Aorta (tissue), 5 donors: ENCODE data around the gene AQP1. TPM values are rescaled to one million over a fixed set of nuclear protein-coding genes. Genes with fewer than 3 reads are reported as not detected.

ENCODE experiments used
- ATAC-seq: fragments of 200-7000 bp; cut with Tn5 transposase; one replicate; pipeline ENCODE4 v1.9.1; 2022; ENCODE audit warnings: moderate library complexity; ENCODE audit not compliant: low FRiP score
- DNase-seq, 2 donors: peaks; one replicate each; pipeline ENCODE4 v3.0.0-alpha.2; 2020
- H3K27ac ChIP-seq, 2 donors: one replicate each; pipeline ENCODE4 v1.5.1; 2013; ENCODE audit warnings: low read length in 2 of 2, mild to moderate bottlenecking in 2 of 2, moderate library complexity in 2 of 2, control low read depth in 1 of 2, inconsistent platforms in 1 of 2, low read depth in 1 of 2
- H3K27me3 ChIP-seq, 2 donors: one replicate each; pipeline ENCODE4 v1.6.1; 2013; ENCODE audit warnings: control low read depth in 1 of 2, low read length in 1 of 2, mild to moderate bottlenecking in 1 of 2, moderate library complexity in 1 of 2; ENCODE audit not compliant: insufficient read depth in 2 of 2, control insufficient read depth in 1 of 2
- H3K36me3 ChIP-seq, 2 donors: one replicate each; pipeline ENCODE4 v1.6.1; 2013; ENCODE audit warnings: control low read depth in 1 of 2, low read length in 1 of 2, mild to moderate bottlenecking in 1 of 2; ENCODE audit not compliant: insufficient read depth in 2 of 2, control insufficient read depth in 1 of 2
- H3K4me1 ChIP-seq, 2 donors: one replicate each; pipeline ENCODE4 v1.6.1; 2013; ENCODE audit warnings: low read length in 2 of 2, control low read depth in 1 of 2, mild to moderate bottlenecking in 1 of 2, moderate library complexity in 1 of 2; ENCODE audit not compliant: insufficient read depth in 2 of 2, control insufficient read depth in 1 of 2
- H3K4me3 ChIP-seq, 2 donors: one replicate each; pipeline ENCODE4 v1.5.1; 2013; ENCODE audit warnings: low read length in 2 of 2, control low read depth in 1 of 2, mild to moderate bottlenecking in 1 of 2
- H3K9me3 ChIP-seq: one replicate; pipeline ENCODE4 v1.6.1; 2013; ENCODE audit warnings: mild to moderate bottlenecking, low read length; ENCODE audit not compliant: control insufficient read depth
- WGBS, 2 donors: extraction: QIAGEN DNeasy Blood & Tissue Kit; methylation state at CpG; one replicate each; pipeline ENCODE4 v1.1.7; 2013; 5-methylcytosine and 5-hydroxymethylcytosine counted together
- intact Hi-C, 2 donors: fragments of 100-400 bp; cut with DNase I; formaldehyde crosslinking; loops; one replicate each; pipeline versions ENCODE4 v1.14.2 to v1.15.0; 2022
- polyA plus RNA-seq, 2 donors: library from polyadenylated mRNA; stranded (reverse); fragments of 200-250 nt; gene quantifications; one replicate each; pipeline ENCODE4 v1.2.3, GENCODE V29; 2013
- total RNA-seq, 2 donors: library from RNA; stranded (reverse); fragmentation: NEBNext Ultra II Directional; extraction: Animal tissue kit (Norgen Biotek cat#: 25700); gene quantifications; one replicate each; pipeline ENCODE4 v1.2.1, GENCODE V29; 2021
- donor health status: healthy with polysubstance abuse.
- donor health status: Bipolar disorder and iron deficiency.
- donor health status: DM: no; HTN: no; CAD: no.
- donor health status: DM: no; HTN: no; CAD: no.
- donor health status: DM: yes; HTN: yes; CAD: no.

AQP1 gene
- total and polyA plus RNA-seq, 4 donors = 370 to 1,062 (median 821) TPM

DNA sequence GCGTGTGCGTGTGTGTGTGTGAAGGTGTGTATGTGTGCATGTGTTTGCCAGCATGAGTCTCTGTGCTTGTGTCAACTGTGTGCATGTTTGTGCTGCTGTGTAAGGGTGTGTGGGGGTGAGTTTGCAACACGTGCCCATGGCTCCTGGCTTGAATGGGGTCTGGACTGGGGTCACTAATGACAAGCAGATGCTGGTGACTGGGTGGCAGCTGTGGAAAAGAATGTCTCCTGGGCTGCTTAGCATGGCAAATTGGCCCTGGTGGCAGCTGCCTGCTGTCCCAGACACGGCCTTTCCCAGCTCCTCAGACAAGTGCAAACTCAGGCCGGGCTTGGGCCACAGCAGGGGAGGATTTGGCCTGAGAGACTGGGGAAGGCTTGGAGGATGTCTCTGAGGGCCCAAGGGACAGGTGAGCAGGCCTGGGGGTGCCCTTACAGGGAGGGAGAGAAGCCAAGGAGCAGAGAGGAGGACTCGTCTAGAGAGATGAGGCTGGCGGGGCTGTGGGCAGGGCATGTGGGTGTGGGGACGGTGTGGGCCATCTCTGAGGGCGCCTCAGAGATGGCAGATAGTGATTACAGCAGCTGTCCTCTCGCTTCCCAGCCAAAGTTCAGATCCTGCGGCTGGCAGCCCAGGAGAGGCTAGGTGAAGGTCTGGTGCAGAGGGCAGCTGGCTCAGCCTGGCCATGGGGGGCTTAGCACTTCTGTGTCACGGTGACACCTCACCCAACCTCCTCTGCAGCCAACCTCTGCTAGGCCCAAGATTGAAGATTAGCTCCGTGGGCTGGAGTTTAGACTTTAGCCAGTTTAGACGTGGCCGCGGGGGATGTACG is 1.5 kb downstream of the AQP1 start:
- H3K27me3 ChIP-seq = no peaks in the 10 kb centered on the region
- no peaks in the 10 kb centered on the region for H3K4me1 ChIP-seq
- no peaks in the 10 kb centered on the region for H3K36me3 ChIP-seq
- ATAC-seq = no peak
- DNase-seq = peak in 1 of 2 donors; percentile 40
- peak overlapping the region; percentile 79 to 94 for H3K27ac ChIP-seq
- no peaks in the 10 kb centered on the region for H3K9me3 ChIP-seq
- 5 to 6% methylated on average over 17 of the region's 17 CpGs for WGBS, 2 donors
- intact Hi-C loops = loop anchor here (5.0 to 10.0 kb wide), 4 partner anchors 61 to 1582 kb away; partner anchors contain the start of genes AVL9 (in 1 of the 2) and LSM5 (in 1 of the 2)
- peak overlapping the region; percentile 67 to 88 for H3K4me3 ChIP-seq

DNA sequence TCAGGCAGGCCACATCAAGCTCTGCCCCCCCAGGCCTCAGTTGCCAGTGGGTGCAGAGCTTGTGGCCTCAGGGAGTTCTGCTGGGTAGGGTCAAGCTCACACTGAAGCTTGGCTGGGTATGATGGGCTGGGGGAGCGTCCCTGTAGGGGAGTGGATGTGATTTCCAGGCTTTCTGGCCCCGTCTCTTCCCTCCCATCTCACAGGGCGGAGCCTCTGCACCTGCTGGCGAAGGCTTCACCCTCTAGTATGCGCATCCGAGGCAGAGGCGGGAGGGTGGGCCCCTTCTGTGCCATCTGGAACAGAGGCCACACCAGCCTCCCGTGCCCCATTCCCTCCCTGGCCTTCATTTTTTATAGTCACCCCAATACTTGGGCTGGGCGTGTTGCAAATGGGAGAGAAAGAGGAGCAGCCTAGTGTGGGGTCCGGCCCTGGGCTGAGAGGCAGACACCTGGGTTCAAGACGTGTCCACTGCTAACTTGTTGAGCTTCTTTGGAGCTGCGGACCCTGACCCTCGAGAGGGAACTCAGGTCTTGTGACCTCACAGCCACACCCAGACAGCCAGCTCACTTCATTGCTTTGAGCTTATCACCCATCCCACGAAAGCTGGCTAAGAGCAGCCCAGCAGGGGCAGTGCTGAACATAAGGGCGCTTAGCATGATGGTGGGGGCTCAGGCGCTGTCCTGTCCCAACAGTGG is 2.3 kb downstream of the AQP1 start:
- Histone ChIP-seq H3K9me3 (no peaks in the 10 kb centered on the region), H3K36me3 (no peaks in the 10 kb centered on the region), H3K4me3 (peak overlapping the region; percentile 67 to 88), H3K4me1 (no peaks in the 10 kb centered on the region), H3K27me3 (no peaks in the 10 kb centered on the region), H3K27ac (peak overlapping the region; percentile 79 to 94)
- intact Hi-C loops = loop anchor here (1.0 to 10.0 kb wide), 6 partner anchors 62 to 1581 kb away; partner anchors contain the start of genes AVL9 (in 1 of the 2) and LSM5 (in 1 of the 2)
- 1 to 8% methylated on average over 16 of the region's 16 CpGs for WGBS, 2 donors
- DNase-seq (peak in 1 of 2 donors; percentile 46), ATAC-seq (no peak)

DNA sequence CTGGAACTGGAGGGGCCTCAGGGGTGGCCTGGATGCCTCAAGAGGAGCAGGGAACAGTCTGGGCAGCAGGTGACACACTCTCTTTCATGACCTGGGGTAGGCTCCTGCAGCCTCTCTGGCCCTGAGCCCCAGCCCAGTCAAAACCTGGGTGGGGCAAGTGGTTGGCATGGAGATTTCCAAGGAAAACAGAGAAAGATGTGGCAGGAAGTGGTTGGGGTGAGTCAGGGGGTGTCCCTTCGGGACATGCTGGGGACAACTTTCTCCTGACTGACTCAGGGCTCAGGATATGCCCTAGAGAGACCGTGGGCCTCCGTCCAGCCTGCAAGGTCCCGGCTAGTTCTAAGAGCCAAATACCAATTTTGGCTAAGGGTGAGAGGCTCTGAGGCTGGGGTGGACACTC is 2.9 kb downstream of the AQP1 start:
- H3K36me3 ChIP-seq = no peaks in the 10 kb centered on the region
- intact Hi-C loops = loop anchor here (1.0 to 10.0 kb wide), 6 partner anchors 62 to 1580 kb away; partner anchors contain the start of genes AVL9 (in 1 of the 2) and LSM5 (in 1 of the 2)
- no peaks in the 10 kb centered on the region for H3K27me3 ChIP-seq
- H3K9me3 ChIP-seq = no peaks in the 10 kb centered on the region
- ATAC-seq (peak; percentile 57), DNase-seq (peak; percentile 87 to 94)
- WGBS, 2 donors = 1% methylated on average over 4 of the region's 4 CpGs
- peak overlapping the region; percentile 79 to 94 for H3K27ac ChIP-seq
- H3K4me1 ChIP-seq = no peaks in the 10 kb centered on the region
- H3K4me3 ChIP-seq = peak overlapping the region; percentile 67 to 88

DNA sequence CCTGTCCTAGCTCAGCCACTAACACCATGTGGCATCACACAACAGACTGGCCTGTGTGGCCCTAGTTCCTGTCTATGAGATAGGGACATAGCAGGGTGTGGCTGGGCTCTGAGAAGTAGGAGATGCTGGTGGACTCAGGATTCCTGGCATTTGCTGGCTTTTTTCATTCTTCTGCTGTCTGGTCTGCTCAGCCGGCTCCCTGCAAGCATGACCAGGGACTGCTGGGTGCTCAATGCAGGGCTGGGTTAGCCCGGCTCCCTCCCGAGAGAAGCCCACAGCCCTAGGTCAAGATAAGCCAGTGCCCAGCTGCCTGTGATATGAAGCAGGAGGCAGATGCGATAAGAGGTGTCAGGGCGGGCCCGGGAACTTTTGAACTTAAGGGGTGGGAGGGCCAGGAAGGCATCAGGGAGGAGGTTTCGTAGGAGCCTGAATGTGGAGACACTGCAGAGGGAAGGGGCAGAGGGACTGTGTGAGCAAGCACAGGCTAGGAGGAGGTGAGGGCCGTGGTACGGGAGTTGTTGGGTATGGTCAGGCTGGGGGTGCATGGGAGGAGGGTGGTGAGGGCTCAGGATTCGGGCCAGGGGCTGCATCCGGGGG is 3.5 kb downstream of the AQP1 start:
- Histone ChIP-seq H3K9me3 (no peaks in the 10 kb centered on the region), H3K36me3 (no peaks in the 10 kb centered on the region), H3K4me3 (peak overlapping the region; percentile 39 to 67), H3K4me1 (peaks cover 0 to 4% of the 10 kb centered on the region in 2 donors), H3K27ac (peak overlapping the region; percentile 63 to 72), H3K27me3 (no peaks in the 10 kb centered on the region)
- intact Hi-C loops = loop anchor here in 1 of 2 donors (2.0 to 10.0 kb wide), 3 partner anchors 110 to 1580 kb away; partner anchors contain the start of genes AVL9, INMT and LSM5
- ATAC-seq (no peak), DNase-seq (peak; percentile 44 to 73)
- 5 to 6% methylated on average over 11 of the region's 11 CpGs for WGBS, 2 donors

DNA sequence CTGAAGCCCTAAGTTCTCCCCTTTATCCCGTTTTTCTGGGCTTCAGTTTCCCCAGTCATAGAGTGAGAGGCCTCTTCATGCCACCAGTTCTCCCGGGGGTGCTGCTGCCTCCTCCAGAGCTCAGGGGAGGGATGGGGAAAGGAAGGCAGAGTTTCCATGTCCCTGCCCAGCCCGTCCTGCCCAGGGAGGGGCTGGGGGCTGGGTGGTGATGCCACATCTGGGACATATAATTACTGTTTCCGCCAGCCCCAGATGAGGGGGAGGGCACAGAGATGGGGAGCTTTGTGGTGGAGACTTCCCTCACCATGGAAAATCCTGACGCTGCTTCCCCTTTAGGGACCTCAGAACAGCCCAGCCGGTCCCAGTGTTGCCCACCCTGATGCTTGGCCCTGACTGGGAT is 4.1 kb downstream of the AQP1 start:
- Histone ChIP-seq H3K4me3 (peak overlapping the region; percentile 39 to 67), H3K9me3 (no peaks in the 10 kb centered on the region), H3K27me3 (no peaks in the 10 kb centered on the region), H3K36me3 (no peaks in the 10 kb centered on the region), H3K27ac (peak overlapping the region; percentile 39 to 72), H3K4me1 (peaks cover 0 to 7% of the 10 kb centered on the region in 2 donors)
- intact Hi-C loops = loop anchor here in 1 of 2 donors (2.0 to 10.0 kb wide), 3 partner anchors 111 to 1579 kb away; partner anchors contain the start of genes AVL9, INMT and LSM5
- WGBS, 2 donors = 4 to 5% methylated on average over 4 to 6 of the region's 6 CpGs
- no peak for ATAC-seq
- DNase-seq = peak; percentile 41 to 76

DNA sequence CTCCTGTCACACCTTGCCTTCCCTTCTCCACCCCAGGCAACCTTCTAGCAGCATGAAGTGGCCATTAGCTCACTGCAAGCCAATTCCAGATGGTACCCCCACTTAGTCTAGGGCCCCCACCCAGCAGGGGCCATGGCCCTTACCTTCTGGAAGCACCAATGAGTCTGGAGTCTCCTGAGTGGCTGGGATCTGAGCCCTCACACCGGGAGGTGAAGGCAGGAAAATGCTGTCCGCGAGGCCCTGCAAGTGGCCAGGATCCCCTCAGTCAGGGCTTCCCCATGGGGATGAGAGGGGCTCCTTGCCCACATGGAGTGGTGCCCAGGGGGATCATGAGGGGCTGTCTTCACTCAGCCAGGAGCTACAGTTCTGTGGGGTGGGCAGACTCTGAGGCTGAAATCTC is 4.6 kb downstream of the AQP1 start:
- Histone ChIP-seq H3K27ac (peak overlapping the region; percentile 39 to 72), H3K36me3 (no peaks in the 10 kb centered on the region), H3K9me3 (no peaks in the 10 kb centered on the region), H3K4me3 (peak overlapping the region; percentile 1 to 67), H3K4me1 (peaks cover 0 to 7% of the 10 kb centered on the region in 2 donors), H3K27me3 (no peaks in the 10 kb centered on the region)
- no peak for ATAC-seq
- intact Hi-C loops = loop anchor here in 1 of 2 donors (5.0 to 10.0 kb wide), 2 partner anchors 164 to 1579 kb away; partner anchors contain the start of genes AVL9, INMT and LSM5
- peak in 1 of 2 donors; percentile 64 for DNase-seq
- WGBS, 2 donors = 2 to 10% methylated on average over 3 of the region's 3 CpGs

DNA sequence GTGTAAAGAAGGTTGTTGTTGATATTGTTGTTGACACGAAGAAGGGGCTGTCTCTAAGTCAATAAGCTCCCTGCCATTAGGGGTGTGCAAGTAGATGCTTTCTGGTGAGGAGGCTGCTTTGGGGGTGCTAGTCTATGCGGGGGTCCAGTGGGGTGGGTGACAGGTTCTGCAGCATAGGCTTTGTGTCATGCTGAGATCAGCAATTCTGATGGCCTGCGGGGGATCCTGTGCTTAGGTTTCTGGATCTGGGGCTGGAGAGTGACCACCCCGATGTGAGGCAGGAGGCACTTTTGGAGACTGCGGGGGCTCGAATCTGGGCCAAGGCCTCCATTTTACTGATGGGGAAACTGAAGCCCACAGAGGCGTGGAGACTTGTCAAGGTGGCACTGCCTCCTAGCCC is 5.1 kb downstream of the AQP1 start:
- H3K4me1 ChIP-seq = peaks cover 0 to 7% of the 10 kb centered on the region in 2 donors
- H3K27ac ChIP-seq = peak overlapping the region; percentile 20 to 72
- no peaks in the 10 kb centered on the region for H3K27me3 ChIP-seq
- H3K4me3 ChIP-seq = peak overlapping the region in 1 of 2 donors; percentile 22
- ATAC-seq (no peak), DNase-seq (peak; percentile 36 to 74)
- H3K36me3 ChIP-seq = no peaks in the 10 kb centered on the region
- H3K9me3 ChIP-seq = no peaks in the 10 kb centered on the region
- intact Hi-C loops = loop anchor here in 1 of 2 donors (5.0 to 10.0 kb wide), 2 partner anchors 164 to 1578 kb away; partner anchors contain the start of genes AVL9, INMT and LSM5
- 36 to 43% methylated on average over 7 of the region's 7 CpGs for WGBS, 2 donors
